HEK293T (cell line): ENCODE results near the gene TIMP3.

Experiments
- ARNT ChIP-seq: fragments of 450-650 bp; IDR thresholded peaks from 2 replicates; pipeline ENCODE4 v1.6.1; 2017; ENCODE audit warnings: mild to moderate bottlenecking
- ELF4 ChIP-seq: fragments of 450-650 bp; IDR thresholded peaks from 2 replicates; pipeline ENCODE4 v1.6.1; 2017; ENCODE audit warnings: antibody characterized with exemption
- FOXA1 ChIP-seq: fragments of 450-650 bp; IDR thresholded peaks from 2 replicates; pipeline ENCODE4 v1.6.1; 2016; ENCODE audit warnings: mild to moderate bottlenecking
- FOXK2 ChIP-seq: fragments of 450-650 bp; IDR thresholded peaks from 2 replicates; pipeline ENCODE4 v1.6.1; 2016; ENCODE audit warnings: mild to moderate bottlenecking
- HDGF ChIP-seq: fragments of 450-650 bp; IDR thresholded peaks from 2 replicates; pipeline ENCODE4 v1.6.1; 2017; ENCODE audit warnings: antibody characterized with exemption, borderline replicate concordance
- LEF1 ChIP-seq: fragments of 450-650 bp; IDR thresholded peaks from 2 replicates; pipeline ENCODE4 v1.6.1; 2017; ENCODE audit warnings: mild to moderate bottlenecking, borderline replicate concordance
- NFRKB ChIP-seq: fragments of 450-650 bp; IDR thresholded peaks from 2 replicates; pipeline ENCODE4 v1.6.1; 2016; ENCODE audit warnings: mild to moderate bottlenecking, moderate library complexity
- SP1 ChIP-seq: fragments of 450-650 bp; IDR thresholded peaks from 2 replicates; pipeline ENCODE4 v1.6.1; 2017
- TARDBP ChIP-seq: fragments of 450-650 bp; IDR thresholded peaks from 2 replicates; pipeline ENCODE4 v1.6.1; 2016
- ZNF384 ChIP-seq: fragments of 450-650 bp; IDR thresholded peaks from 2 replicates; pipeline ENCODE4 v1.6.1; 2016

- TF ChIP-seq SP1, result no peak
- no peak for TF ChIP-seq TARDBP
- no peak for TF ChIP-seq ELF4
- TF ChIP-seq FOXK2, result no peak
- TF ChIP-seq ZNF384, result no peak
- no peak for TF ChIP-seq NFRKB
- no peak for TF ChIP-seq HDGF
- TF ChIP-seq FOXA1, result no peak
- no peak for TF ChIP-seq LEF1
- TF ChIP-seq ARNT, result no peak
Observed at GRCh38 chr22:32901925-32902324, 100.4 kb downstream of the TIMP3 start.
